GM12878 (cell line): ENCODE results near the gene CDH9. TPM values are rescaled to one million over a fixed set of nuclear protein-coding genes. Genes with fewer than 3 reads are reported as not detected.
"Not testable (repeated sequence)": the region's sequence is repeated elsewhere in the genome, so short reads cannot be mapped to it uniquely, and the experiment has no call there.

Experiments
- ATAC-seq: fragments of 200-7000 bp; cut with Tn5 transposase; 3 replicates; pipeline ENCODE4 v1.9.1; 2020; ENCODE audit warnings: mild to moderate bottlenecking, moderate library complexity
- BruUV-seq: library from RNA; stranded (reverse); fragments of 400-500 nt; replicated peaks from 2 replicates; lab custom pipeline; 2021; lab: Mats Ljungman, UMichigan
- CTCF ChIA-PET: fragments of 300-600 bp; sonication (Branson Sonifier 250); formaldehyde crosslinking; extraction: SDS; loops from one replicate; lab custom pipeline; 2021; ENCODE audit warnings: inconsistent platforms; lab: Yijun Ruan, JAX
- POLR2A ChIA-PET: fragments of 350-600 bp; formaldehyde crosslinking; extraction: SDS; loops from one replicate; lab custom pipeline; 2021; ENCODE audit warnings: inconsistent platforms; lab: Charles Lee
- RAD21 ChIA-PET: fragments of 300-600 bp; sonication (Branson Sonifier 250); formaldehyde crosslinking; loops from one replicate; lab custom pipeline; 2023; ENCODE audit warnings: antibody characterized with exemption; ENCODE audit not compliant: unreplicated experiment; lab: Charles Lee
- SMC1A ChIA-PET: fragments of 300-600 bp; sonication (Branson Sonifier 250); formaldehyde crosslinking; loops from one replicate; lab custom pipeline; 2023; ENCODE audit not compliant: unreplicated experiment, uncharacterized antibody; lab: Charles Lee
- DNase-seq: peaks from one replicate; pipeline ENCODE4 v3.0.0-alpha.2; 2011; ENCODE audit warnings: low read depth, low spot score
- FAIRE-seq: peaks from 3 replicates; lab custom pipeline; 2011; peaks lifted over from hg19 to GRCh38; lab: Jason Lieb, UNC
- H2AFZ ChIP-seq: 2 replicates; pipeline ENCODE4 v1.6.0; 2011; ENCODE audit warnings: low read depth, low read length, control low read depth; ENCODE audit not compliant: control insufficient read depth
- H3K27ac ChIP-seq: 2 replicates; pipeline ENCODE4 v1.5.1; 2011; ENCODE audit warnings: control low read depth; ENCODE audit not compliant: control insufficient read depth, insufficient read depth
- H3K27me3 ChIP-seq, 2 experiments: replicated peaks in 1 of 2; 2 replicates each; pipeline versions ENCODE4 v1.6.0 to v1.6.1; 2011; ENCODE audit warnings: low read length in 1 of 2; ENCODE audit not compliant: control insufficient read depth in 2 of 2, insufficient read depth in 2 of 2
- H3K36me3 ChIP-seq, 2 experiments: 2 replicates each; pipeline ENCODE4 v1.5.1; 2011; ENCODE audit warnings: low read length in 1 of 2; ENCODE audit not compliant: control insufficient read depth in 2 of 2, insufficient read depth in 2 of 2
- H3K4me1 ChIP-seq: 2 replicates; pipeline ENCODE4 v1.6.1; 2011; ENCODE audit warnings: mild to moderate bottlenecking, low read length, moderate library complexity, mixed read lengths; ENCODE audit not compliant: control insufficient read depth, insufficient read depth
- H3K4me2 ChIP-seq: 2 replicates; pipeline ENCODE4 v1.6.0; 2011; ENCODE audit warnings: control low read depth; ENCODE audit not compliant: control insufficient read depth, insufficient read depth
- H3K4me3 ChIP-seq: fragments of 200-600 bp; sonication (generic); 2 replicates; pipeline ENCODE4 v1.5.1; 2016
- H3K79me2 ChIP-seq: 2 replicates; pipeline ENCODE4 v1.6.0; 2011; ENCODE audit warnings: low read length; ENCODE audit not compliant: control insufficient read depth, insufficient read depth
- H3K9ac ChIP-seq: 2 replicates; pipeline ENCODE4 v1.8.0; 2011; ENCODE audit warnings: low read length, control low read depth, mixed read lengths; ENCODE audit not compliant: control insufficient read depth, insufficient read depth
- H3K9me3 ChIP-seq: replicated peaks from 3 replicates; pipeline ENCODE4 v1.5.1; 2011; ENCODE audit warnings: mild to moderate bottlenecking, low read length; ENCODE audit not compliant: control insufficient read depth, insufficient read depth
- H4K20me1 ChIP-seq: 2 replicates; pipeline ENCODE4 v1.6.0; 2011; ENCODE audit not compliant: control insufficient read depth, insufficient read depth
- BCL11A ChIP-seq: IDR thresholded peaks from 2 replicates; pipeline ENCODE4 v1.6.1; 2011; ENCODE audit warnings: low read depth, low read length
- EED ChIP-seq: sonication (generic); IDR thresholded peaks from 2 replicates; pipeline ENCODE4 v1.6.1; 2016; ENCODE audit warnings: antibody characterized with exemption, low read depth
- HDGF ChIP-seq: fragments of 450-650 bp; IDR thresholded peaks from 2 replicates; pipeline ENCODE4 v1.6.1; 2016; ENCODE audit warnings: antibody characterized with exemption
- JUNB ChIP-seq: IDR thresholded peaks from 2 replicates; pipeline ENCODE4 v1.6.1; 2016; ENCODE audit warnings: antibody characterized with exemption, mild to moderate bottlenecking
- KAT2A ChIP-seq: conservative IDR thresholded peaks from 2 replicates; pipeline ENCODE4 v1.6.1; 2011; ENCODE audit warnings: low read depth, low read length; ENCODE audit not compliant: control insufficient read depth
- MEF2B ChIP-seq: fragments of 450-650 bp; IDR thresholded peaks from 2 replicates; pipeline ENCODE4 v1.6.1; 2018; ENCODE audit warnings: mild to moderate bottlenecking, moderate library complexity; ENCODE audit not compliant: partially characterized antibody, poor library complexity, severe bottlenecking
- SP1 ChIP-seq: IDR thresholded peaks from one replicate; pipeline ENCODE4 v1.6.1; 2011; ENCODE audit warnings: low read depth, low read length
- STAT1 ChIP-seq: fragments of 450-650 bp; conservative IDR thresholded peaks from 2 replicates; pipeline ENCODE4 v1.6.1; 2014; ENCODE audit warnings: antibody characterized with exemption, mild to moderate bottlenecking
- STAT3 ChIP-seq: IDR thresholded peaks from 2 replicates; pipeline ENCODE4 v1.6.1; 2011; ENCODE audit warnings: low read depth, low read length, improper control_type of control experiment
- TAF1 ChIP-seq: IDR thresholded peaks from 2 replicates; pipeline ENCODE4 v1.6.1; 2011; ENCODE audit warnings: mild to moderate bottlenecking, low read depth, low read length, borderline replicate concordance
- WRNIP1 ChIP-seq: IDR thresholded peaks from 2 replicates; pipeline ENCODE4 v1.6.1; 2011; ENCODE audit warnings: low read depth, low read length, improper control_type of control experiment, borderline replicate concordance
- ZNF592 ChIP-seq: fragments of 450-650 bp; IDR thresholded peaks from 2 replicates; pipeline ENCODE4 v1.6.1; 2017; ENCODE audit warnings: mild to moderate bottlenecking, moderate library complexity
- WGBS: methylation state at CpG from one replicate; pipeline ENCODE4 v1.1.6; 2016; ENCODE audit warnings: low lambda C conversion rate; ENCODE audit not compliant: insufficient replicate concordance, insufficient coverage; ENCODE audit errors: missing lambda C conversion rate; 5-methylcytosine and 5-hydroxymethylcytosine counted together
- in situ Hi-C: fragments of 300-500 bp; cut with MboI; formaldehyde crosslinking; loops from 9 replicates; pipeline ENCODE4 v1.14.3; 2018; ENCODE audit warnings: mixed read lengths
- intact Hi-C: fragments of 100-400 bp; cut with micrococcal nuclease; formaldehyde crosslinking; loops from one replicate; pipeline ENCODE4 v1.14.2; 2022; ENCODE audit not compliant: unreplicated experiment
- polyA plus RNA-seq, 11 experiments: library from polyadenylated mRNA; depleted of rRNA in 4 of 11; unstranded in 6 of 11; stranded (reverse) in 5 of 11; fragments of >200 nt; fragmentation: Nextera tagmentation in 4 of 11; fragmentation: Illumina TruSeq in 1 of 11; extraction: Ambion mirVana in 4 of 11; extraction: Trizol in 1 of 11; gene quantifications; 1 replicate in 1 of 11; 2 replicates in 10 of 11; pipeline versions ENCODE4 v1.2.1 to v1.2.3, GENCODE V29; 2011 to 2016; ENCODE audit warnings: inconsistent platforms in 2 of 11, missing spikeins in 2 of 11, low read depth in 1 of 11
- total RNA-seq, 4 experiments: library from RNA; depleted of rRNA in 3 of 4; stranded (reverse); fragments of >200 nt in 3 of 4; fragmentation: Illumina TruSeq in 1 of 4; extraction: Trizol in 1 of 4; gene quantifications; 2 replicates each; pipeline versions ENCODE4 v1.2.1 to v1.2.3, GENCODE V29; 2013 to 2021
- TF ChIP-seq, protein P1 (sequence below): IDR thresholded peaks from 2 replicates; pipeline ENCODE4 v1.6.1; 2011; ENCODE audit warnings: low read depth, low read length, improper control_type of control experiment, borderline replicate concordance

Gene CDH9
- total and polyA plus RNA-seq, 10 of the 15 experiments (the other 5 are each of a cell fraction or from before 2014, with no cell fraction given), result not detected

GRCh38 chr5:26852450-26852849, 185.9 kb downstream of the CDH9 start:
- H2AFZ ChIP-seq, H3K4me1 ChIP-seq, FAIRE-seq, H3K36me3 ChIP-seq, RAD21 ChIA-PET, H3K27me3 ChIP-seq, H3K27ac ChIP-seq, DNase-seq, H3K4me2 ChIP-seq, in situ Hi-C loops, H3K79me2 ChIP-seq, POLR2A ChIA-PET, H3K9me3 ChIP-seq, ATAC-seq, BruUV-seq, H4K20me1 ChIP-seq, H3K4me3 ChIP-seq, intact Hi-C loops, H3K9ac ChIP-seq: not testable (repeated sequence)
- ChIA-PET SMC1A (interaction anchor here (0.6 kb wide), 1 partner anchor 9 kb away, joined by 3 read pairs; no protein-coding TSS in a partner anchor), CTCF (interaction anchor here (1.4 kb wide), 1 partner anchor 9 kb away, joined by 3 read pairs; no protein-coding TSS in a partner anchor)
- WGBS, result 33% methylated on average over 8 of the region's 8 CpGs

- H3K4me3 ChIP-seq, result no peak overlapping the region
- no peaks in the 10 kb centered on the region for H3K9me3 ChIP-seq
- RAD21 ChIA-PET, result no interaction called here
- no peak overlapping the region for H3K4me2 ChIP-seq
- no peaks in the 10 kb centered on the region for H3K4me1 ChIP-seq
- H3K27me3 ChIP-seq, result no peaks in the 10 kb centered on the region
- ATAC-seq, result no peak
- H3K79me2 ChIP-seq, result no peaks in the 10 kb centered on the region
- no peak overlapping the region for H3K27ac ChIP-seq
- H3K36me3 ChIP-seq, result no peaks in the 10 kb centered on the region
- CTCF ChIA-PET, result no interaction called here
- in situ Hi-C loops, result no loop called here
- 45% methylated on average over 14 of the region's 14 CpGs for WGBS
- POLR2A ChIA-PET, result no interaction called here
- no peak overlapping the region for H2AFZ ChIP-seq
- no peak for FAIRE-seq
- no peak for DNase-seq
- intact Hi-C loops, result no loop called here
- H3K9ac ChIP-seq, result no peak overlapping the region
- SMC1A ChIA-PET, result no interaction called here
- H4K20me1 ChIP-seq, result no peaks in the 10 kb centered on the region
- no TSS peak for BruUV-seq
- TF ChIP-seq, protein P1, sequence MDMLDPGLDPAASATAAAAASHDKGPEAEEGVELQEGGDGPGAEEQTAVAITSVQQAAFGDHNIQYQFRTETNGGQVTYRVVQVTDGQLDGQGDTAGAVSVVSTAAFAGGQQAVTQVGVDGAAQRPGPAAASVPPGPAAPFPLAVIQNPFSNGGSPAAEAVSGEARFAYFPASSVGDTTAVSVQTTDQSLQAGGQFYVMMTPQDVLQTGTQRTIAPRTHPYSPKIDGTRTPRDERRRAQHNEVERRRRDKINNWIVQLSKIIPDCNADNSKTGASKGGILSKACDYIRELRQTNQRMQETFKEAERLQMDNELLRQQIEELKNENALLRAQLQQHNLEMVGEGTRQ, result no peak
- no peak for TF ChIP-seq TAF1
- TF ChIP-seq JUNB, result no peak
- TF ChIP-seq STAT3, result no peak
- no peak for TF ChIP-seq ZNF592
- no peak for TF ChIP-seq WRNIP1
- TF ChIP-seq KAT2A, result no peak
- TF ChIP-seq HDGF, result no peak
- no peak for TF ChIP-seq BCL11A
- no peak for TF ChIP-seq MEF2B
- TF ChIP-seq STAT1, result no peak
- no peak for TF ChIP-seq EED
- TF ChIP-seq SP1, result no peak
Observed at GRCh38 chr5:26847041-26847736, 191.2 kb downstream of the CDH9 start.
